H9 (cell line): Measurements from ENCODE around the gene ANKS1B. TPM values are rescaled to one million over a fixed set of nuclear protein-coding genes. Genes with fewer than 3 reads are reported as not detected.

Experiments used
- DNase-seq: peaks from one replicate; pipeline ENCODE4 v3.0.0-alpha.2; 2017
- H2AFZ ChIP-seq: one replicate; pipeline ENCODE4 v1.6.1; 2013; ENCODE audit warnings: mild to moderate bottlenecking, low read length, control low read depth, moderate library complexity
- H2AK5ac ChIP-seq: 2 replicates; pipeline ENCODE4 v1.6.1; 2013; ENCODE audit warnings: low read length, control low read depth, mixed read lengths; ENCODE audit not compliant: insufficient read length
- H2BK120ac ChIP-seq: one replicate; pipeline ENCODE4 v1.6.1; 2013; ENCODE audit warnings: low read depth, mild to moderate bottlenecking, low read length, control low read depth, inconsistent platforms; ENCODE audit not compliant: poor library complexity, severe bottlenecking
- H2BK12ac ChIP-seq: 2 replicates; pipeline ENCODE4 v1.6.1; 2013; ENCODE audit warnings: low read length, control low read depth, mixed read lengths, low read depth; ENCODE audit not compliant: insufficient read length
- H2BK15ac ChIP-seq: 2 replicates; pipeline ENCODE4 v1.6.1; 2013; ENCODE audit warnings: low read depth, low read length, control low read depth
- H2BK20ac ChIP-seq: one replicate; pipeline ENCODE4 v1.6.1; 2013; ENCODE audit warnings: low read depth, mild to moderate bottlenecking, low read length, control low read depth, inconsistent platforms; ENCODE audit not compliant: poor library complexity, severe bottlenecking
- H2BK5ac ChIP-seq: 2 replicates; pipeline ENCODE4 v1.6.1; 2013; ENCODE audit warnings: low read length, control low read depth, mixed read lengths; ENCODE audit not compliant: insufficient read length
- H3K14ac ChIP-seq: 2 replicates; pipeline ENCODE4 v1.6.1; 2013; ENCODE audit warnings: low read length, control low read depth; ENCODE audit not compliant: insufficient read depth
- H3K18ac ChIP-seq: 2 replicates; pipeline ENCODE4 v1.6.1; 2013; ENCODE audit warnings: low read depth, mild to moderate bottlenecking, mixed read lengths, low read length, control low read depth; ENCODE audit not compliant: insufficient read length
- H3K23ac ChIP-seq: 2 replicates; pipeline ENCODE4 v1.6.1; 2013; ENCODE audit warnings: low read length, control low read depth, mixed read lengths, low read depth; ENCODE audit not compliant: insufficient read length
- H3K23me2 ChIP-seq: 2 replicates; pipeline ENCODE4 v1.6.1; 2013; ENCODE audit warnings: low read depth, mild to moderate bottlenecking, mixed read lengths, low read length, control low read depth; ENCODE audit not compliant: insufficient read length, poor library complexity, severe bottlenecking
- H3K27ac ChIP-seq: 2 replicates; pipeline ENCODE4 v1.5.1; 2013; ENCODE audit warnings: low read length, control low read depth, mixed read lengths, low read depth; ENCODE audit not compliant: insufficient read length
- H3K27me3 ChIP-seq: 2 replicates; pipeline ENCODE4 v1.6.1; 2013; ENCODE audit warnings: low read length, control low read depth, inconsistent platforms; ENCODE audit not compliant: insufficient read depth
- H3K4ac ChIP-seq: 2 replicates; pipeline ENCODE4 v1.6.1; 2013; ENCODE audit warnings: low read depth, mild to moderate bottlenecking, control low read depth, inconsistent platforms, low read length, moderate library complexity
- H3K4me1 ChIP-seq: 2 replicates; pipeline ENCODE4 v1.6.1; 2013; ENCODE audit warnings: low read length, control low read depth, inconsistent platforms; ENCODE audit not compliant: insufficient read depth
- H3K4me2 ChIP-seq: 2 replicates; pipeline ENCODE4 v1.6.1; 2013; ENCODE audit warnings: low read length, control low read depth, mixed read lengths; ENCODE audit not compliant: insufficient read length, insufficient read depth
- H3K56ac ChIP-seq: 2 replicates; pipeline ENCODE4 v1.6.1; 2013; ENCODE audit warnings: low read depth, mild to moderate bottlenecking, mixed read lengths, low read length, control low read depth; ENCODE audit not compliant: insufficient read length
- H3K79me1 ChIP-seq: 2 replicates; pipeline ENCODE4 v1.6.1; 2013; ENCODE audit warnings: low read depth, mild to moderate bottlenecking, moderate library complexity, low read length, control low read depth, inconsistent platforms; ENCODE audit not compliant: insufficient read depth, poor library complexity, severe bottlenecking
- H3K79me2 ChIP-seq: 2 replicates; pipeline ENCODE4 v1.6.1; 2013; ENCODE audit warnings: low read length, control low read depth, inconsistent platforms; ENCODE audit not compliant: insufficient read depth
- H3K9ac ChIP-seq: 2 replicates; pipeline ENCODE4 v1.6.1; 2013; ENCODE audit warnings: low read length, control low read depth, mixed read lengths; ENCODE audit not compliant: insufficient read length; ENCODE audit errors: extremely low read depth
- H3K9me3 ChIP-seq: one replicate; pipeline ENCODE4 v1.6.1; 2013; ENCODE audit warnings: low read depth, low read length, inconsistent platforms; ENCODE audit not compliant: control insufficient read depth
- H3T11ph ChIP-seq: one replicate; pipeline ENCODE4 v1.6.1; 2013; ENCODE audit warnings: mild to moderate bottlenecking, low read length, control low read depth, inconsistent platforms
- H4K20me1 ChIP-seq: one replicate; pipeline ENCODE4 v1.6.1; 2013; ENCODE audit not compliant: control insufficient read depth, insufficient read length, insufficient read depth
- H4K5ac ChIP-seq: 2 replicates; pipeline ENCODE4 v1.6.1; 2013; ENCODE audit warnings: low read depth, mild to moderate bottlenecking, mixed read lengths, low read length, control low read depth; ENCODE audit not compliant: insufficient read length
- H4K8ac ChIP-seq: replicated peaks from 2 replicates; pipeline ENCODE4 v1.6.1; 2013; ENCODE audit warnings: low read length, control low read depth, mixed read lengths, low read depth; ENCODE audit not compliant: insufficient read length
- H4K91ac ChIP-seq: 2 replicates; pipeline ENCODE4 v1.6.1; 2013; ENCODE audit warnings: low read depth, mild to moderate bottlenecking, moderate library complexity, mixed read lengths, low read length, control low read depth; ENCODE audit not compliant: insufficient read length
- H3K27ac Mint-ChIP-seq, 3 experiments: 2 replicates in 2 of 3; 3 replicates in 1 of 3; pipeline ENCODE4 v1.8.0; 2020 to 2021; ENCODE audit warnings: mixed read lengths in 3 of 3, mild to moderate bottlenecking in 1 of 3, moderate library complexity in 1 of 3
- H3K27me3 Mint-ChIP-seq: 2 replicates; pipeline ENCODE4 v1.8.0; 2021; ENCODE audit warnings: low read depth, mild to moderate bottlenecking, moderate library complexity, mixed read lengths
- H3K36me3 Mint-ChIP-seq, 3 experiments: 2 replicates in 2 of 3; 3 replicates in 1 of 3; pipeline ENCODE4 v1.8.0; 2020 to 2021; ENCODE audit warnings: low read depth in 3 of 3, mixed read lengths in 3 of 3; ENCODE audit not compliant: insufficient read depth in 1 of 3
- H3K4me1 Mint-ChIP-seq, 2 experiments: 2 replicates each; pipeline ENCODE4 v1.8.0; 2020; ENCODE audit warnings: mixed read lengths in 2 of 2
- H3K4me3 Mint-ChIP-seq, 2 experiments: 2 replicates in 1 of 2; 3 replicates in 1 of 2; pipeline ENCODE4 v1.8.0; 2020 to 2021; ENCODE audit warnings: mild to moderate bottlenecking in 2 of 2, mixed read lengths in 2 of 2, moderate library complexity in 1 of 2
- H3K9me3 Mint-ChIP-seq, 2 experiments: 2 replicates in 1 of 2; 3 replicates in 1 of 2; pipeline ENCODE4 v1.8.0; 2020; ENCODE audit warnings: mild to moderate bottlenecking in 2 of 2, mixed read lengths in 2 of 2, moderate library complexity in 1 of 2
- CTCF ChIP-seq: fragments of 200-600 bp; sonication (generic); conservative IDR thresholded peaks from 3 replicates; pipeline ENCODE4 v1.8.0; 2021; ENCODE audit warnings: antibody characterized with exemption, mild to moderate bottlenecking
- WGBS: extraction: QIAGEN DNeasy Blood & Tissue Kit; methylation state at CpG from one replicate; pipeline ENCODE4 v1.1.7; 2013; ENCODE audit warnings: missing lambda C conversion rate, low lambda C conversion rate, mixed read lengths; ENCODE audit not compliant: insufficient read length; ENCODE audit errors: extremely low coverage; 5-methylcytosine and 5-hydroxymethylcytosine counted together
- total RNA-seq: library from RNA; stranded (reverse); gene quantifications from 2 replicates; pipeline ENCODE4 v1.2.1, GENCODE V29; 2021

Gene ANKS1B
- total RNA-seq, 1 experiment from 2014 or later = 4.1 TPM

- no peaks in the 10 kb centered on the region for H4K20me1 ChIP-seq
- no peak overlapping the region for H2BK20ac ChIP-seq
- H3K9ac ChIP-seq = no peak overlapping the region
- H3K23me2 ChIP-seq = no peaks in the 10 kb centered on the region
- no peaks in the 10 kb centered on the region for H3K36me3 Mint-ChIP-seq
- no peak for TF ChIP-seq CTCF
- no peak overlapping the region for H4K5ac ChIP-seq
- H2BK12ac ChIP-seq = no peak overlapping the region
- H2BK5ac ChIP-seq = no peak overlapping the region
- H3K27me3 ChIP-seq = no peaks in the 10 kb centered on the region
- no peak overlapping the region for H4K8ac ChIP-seq
- H4K91ac ChIP-seq = no peak overlapping the region
- no peak overlapping the region for H3K4me3 Mint-ChIP-seq
- H3K4me1 Mint-ChIP-seq = peaks cover 37 to 44% of the 10 kb centered on the region in 2 experiments
- H3K14ac ChIP-seq = no peak overlapping the region
- H3K9me3 Mint-ChIP-seq = no peaks in the 10 kb centered on the region; a peak in 1 of 5 replicates
- no peak overlapping the region for H3T11ph ChIP-seq
- no peak overlapping the region for H2AFZ ChIP-seq
- no peaks in the 10 kb centered on the region for H3K79me1 ChIP-seq
- H3K4me2 ChIP-seq = no peak overlapping the region
- no peak overlapping the region for H3K56ac ChIP-seq
- H3K79me2 ChIP-seq = no peaks in the 10 kb centered on the region
- H3K23ac ChIP-seq = no peak overlapping the region
- H3K4ac ChIP-seq = no peak overlapping the region
- WGBS = no CpG with 5 or more reads among the region's 5 CpGs
- no peaks in the 10 kb centered on the region for H3K27me3 Mint-ChIP-seq
- H3K27ac Mint-ChIP-seq = no peak overlapping the region; a peak in 1 of 7 replicates
- no peak overlapping the region for H2AK5ac ChIP-seq
- peaks cover 8% of the 10 kb centered on the region; the same call in 1 of the 2 replicates for H3K4me1 ChIP-seq
- no peak overlapping the region for H3K27ac ChIP-seq
- no peak overlapping the region for H2BK120ac ChIP-seq
- no peaks in the 10 kb centered on the region for H3K9me3 ChIP-seq
- no peak overlapping the region for H3K18ac ChIP-seq
- no peak for DNase-seq
- no peak overlapping the region for H2BK15ac ChIP-seq
Observed at GRCh38 chr12:98823012-98823411, 1161.7 kb downstream of the ANKS1B start.
